K562 (cell line): ENCODE data around the gene DHDDS. TPM values are rescaled to one million over a fixed set of nuclear protein-coding genes. Genes with fewer than 3 reads are reported as not detected.

Experiments used
- CSDE1 ChIP-seq, 2 experiments: fragments of 450-650 bp; IDR thresholded peaks; 2 replicates each; pipeline ENCODE4 v1.6.1; 2016; ENCODE audit warnings: mild to moderate bottlenecking in 1 of 2
- CTCF ChIP-seq, 3 experiments: IDR thresholded peaks in 2 of 3; conservative IDR thresholded peaks in 1 of 3; 2 replicates each; pipeline ENCODE4 v1.5.1; 2011 to 2012; ENCODE audit warnings: low read length in 3 of 3, mild to moderate bottlenecking in 3 of 3, control low read depth in 2 of 3, improper control_type of control experiment in 1 of 3, inconsistent platforms in 1 of 3, low read depth in 1 of 3, mixed read lengths in 1 of 3, moderate library complexity in 1 of 3; ENCODE audit not compliant: insufficient read depth in 2 of 3
- E2F8 ChIP-seq: fragments of 450-650 bp; IDR thresholded peaks from 2 replicates; pipeline ENCODE4 v1.7.1; 2018; ENCODE audit warnings: mild to moderate bottlenecking, low read depth; ENCODE audit not compliant: partially characterized antibody
- EGR1 ChIP-seq: fragments of 450-650 bp; conservative IDR thresholded peaks from 2 replicates; pipeline ENCODE4 v1.6.1; 2017; ENCODE audit warnings: mild to moderate bottlenecking
- ELF2 ChIP-seq: fragments of 250-450 bp; sonication (Bioruptor Pico); IDR thresholded peaks from 2 replicates; pipeline ENCODE4 v1.5.0; 2021; ENCODE audit warnings: mild to moderate bottlenecking
- EP400 ChIP-seq: fragments of 450-650 bp; IDR thresholded peaks from 2 replicates; pipeline ENCODE4 v1.6.1; 2017; ENCODE audit warnings: antibody characterized with exemption, mild to moderate bottlenecking, moderate library complexity
- FIP1L1 ChIP-seq: fragments of 200-400 bp; formaldehyde crosslinking; IDR thresholded peaks from 2 replicates; pipeline ENCODE4 v1.6.1; 2018; ENCODE audit warnings: mild to moderate bottlenecking, low read depth, low read length; ENCODE audit not compliant: poor library complexity, severe bottlenecking
- JUNB ChIP-seq: fragments of 450-650 bp; formaldehyde crosslinking; conservative IDR thresholded peaks from 2 replicates; pipeline ENCODE4 v1.4.0; 2020; ENCODE audit warnings: mild to moderate bottlenecking
- NEUROD1 ChIP-seq: fragments of 150-350 bp; IDR thresholded peaks from 2 replicates; pipeline ENCODE4 v1.6.1; 2014; ENCODE audit warnings: borderline replicate concordance, low read length, low read depth; ENCODE audit not compliant: partially characterized antibody
- OTX1 ChIP-seq: fragments of 450-650 bp; formaldehyde crosslinking; IDR thresholded peaks from 2 replicates; pipeline ENCODE4 v1.4.0; 2022; ENCODE audit warnings: mild to moderate bottlenecking
- POLR2A ChIP-seq: fragments of 450-650 bp; conservative IDR thresholded peaks from 2 replicates; pipeline ENCODE4 v1.6.1; 2016
- PTBP1 ChIP-seq: fragments of 200-400 bp; formaldehyde crosslinking; IDR thresholded peaks from 2 replicates; pipeline ENCODE4 v1.6.1; 2017; ENCODE audit warnings: low read depth, low read length
- PURB ChIP-seq: sonication (generic); formaldehyde crosslinking; IDR thresholded peaks from 2 replicates; pipeline ENCODE4 v1.9.0; 2021; ENCODE audit warnings: low read depth, mild to moderate bottlenecking, missing genetic modification reagents
- RBFOX2 ChIP-seq: fragments of 200-400 bp; formaldehyde crosslinking; IDR thresholded peaks from 2 replicates; pipeline ENCODE4 v1.6.1; 2017; ENCODE audit warnings: low read depth, mild to moderate bottlenecking, low read length, moderate library complexity
- RUNX1 ChIP-seq: sonication (generic); IDR thresholded peaks from 2 replicates; pipeline ENCODE4 v1.6.1; 2016; ENCODE audit warnings: antibody characterized with exemption, low read depth
- SMARCA4 ChIP-seq: fragments of 450-650 bp; IDR thresholded peaks from 2 replicates; pipeline ENCODE4 v1.6.1; 2016
- TFAP4 ChIP-seq: sonication (generic); formaldehyde crosslinking; IDR thresholded peaks from 2 replicates; pipeline ENCODE4 v1.8.0; 2022; ENCODE audit warnings: missing genetic modification reagents, mild to moderate bottlenecking, moderate library complexity, borderline replicate concordance
- ZBTB49 ChIP-seq: sonication (generic); formaldehyde crosslinking; IDR thresholded peaks from 2 replicates; pipeline ENCODE4 v1.8.0; 2022; ENCODE audit warnings: missing genetic modification reagents, mild to moderate bottlenecking, borderline replicate concordance
- polyA plus RNA-seq, 8 experiments: library from polyadenylated mRNA; depleted of rRNA in 4 of 8; stranded (reverse) in 5 of 8; unstranded in 3 of 8; fragments of >200 nt; fragmentation: Nextera tagmentation in 2 of 8; fragmentation: Illumina TruSeq in 1 of 8; extraction: Ambion mirVana in 2 of 8; extraction: Trizol in 1 of 8; gene quantifications; 2 replicates each; pipeline versions ENCODE4 v1.2.1 to v1.2.3, GENCODE V29; 2011 to 2014; ENCODE audit warnings: inconsistent platforms in 1 of 8, missing spikeins in 1 of 8
- total RNA-seq, 7 experiments: library from RNA; depleted of rRNA in 6 of 7; stranded (reverse); fragments of >200 nt in 6 of 7; fragmentation: Illumina TruSeq in 2 of 7; extraction: Trizol in 2 of 7; gene quantifications; 2 replicates each; pipeline versions ENCODE4 v1.2.1 to v1.2.3, GENCODE V29; 2011 to 2021; ENCODE audit warnings: low replicate concordance in 1 of 7
- TF ChIP-seq, protein P1 (sequence below): fragments of 450-650 bp; IDR thresholded peaks from 2 replicates; pipeline ENCODE4 v1.6.1; 2017; ENCODE audit warnings: mild to moderate bottlenecking, moderate library complexity

The DHDDS gene
- total and polyA plus RNA-seq, 9 of the 15 experiments (the other 6 are each of a cell fraction or from before 2014, with no cell fraction given) = 33.3 to 55.0 (median 44.3) TPM

DNA sequence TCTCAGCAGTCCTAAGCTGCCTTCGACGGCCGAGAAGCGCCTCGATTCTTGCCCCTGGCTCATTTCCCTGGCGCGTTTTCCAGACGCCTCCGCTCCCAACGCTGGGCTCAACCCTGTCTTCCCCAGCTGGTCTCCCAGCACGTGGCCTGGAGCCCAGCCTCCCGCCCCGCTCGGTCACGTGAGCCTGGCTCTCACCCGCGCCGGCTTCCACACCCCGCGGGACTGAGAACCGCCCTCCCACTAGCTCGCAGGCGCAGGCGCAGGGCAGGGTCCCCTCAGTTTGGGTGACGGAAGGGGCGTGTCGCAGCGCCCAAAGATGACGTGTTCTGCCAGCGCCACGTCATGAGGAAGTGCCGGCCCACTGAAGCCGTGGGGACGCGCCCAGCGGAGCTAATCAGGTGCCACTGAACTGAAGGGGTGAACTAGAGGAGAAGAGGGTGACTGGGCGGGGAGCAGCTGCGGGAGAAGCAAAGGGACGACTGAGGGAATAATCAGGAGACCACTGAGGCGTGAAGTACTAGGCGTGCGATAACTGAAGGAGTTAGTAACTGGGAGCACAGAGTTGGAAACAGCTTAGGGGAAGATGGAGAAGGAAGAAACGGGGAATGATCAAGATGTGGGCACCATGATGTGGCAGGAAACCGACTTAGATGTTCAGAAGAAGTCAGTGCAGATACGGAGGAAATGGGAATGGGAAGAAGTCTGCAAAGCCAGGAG lies at the start of gene DHDDS (continued):
- TF ChIP-seq PTBP1 (0 out of 2 replicates have a peak, but pooled peaks have one; percentile 45), RBFOX2 (peak; percentile 91), JUNB (CRISPR knock-in tag) (peak; percentile 90), CSDE1 (IDR thresholded peaks at IDR 0.05) (peak in 1 of 2 experiments; percentile 96; a peak in 2 of 4 replicates), ELF2 (peak; percentile 98), ZBTB49 (CRISPR knock-in tag) (no peak), SMARCA4 (peak; percentile 67), PURB (CRISPR knock-in tag) (no peak), OTX1 (CRISPR knock-in tag) (peak; percentile 91), FIP1L1 (peak; percentile 90), NEUROD1 (peak; percentile 65), RUNX1 (no peak; the same call in 1 of the 2 replicates), POLR2A (peak; percentile 98), EP400 (peak; percentile 96), E2F8 (peak; percentile 96), EGR1 (peak; percentile 87), CTCF (IDR thresholded peaks at IDR 0.05 in 2 of 3, conservative IDR thresholded peaks at IDR 0.05 in 1 of 3; ENCODE audit: insufficient read depth in 2 of 3, low read depth in 1 of 3, low read length in 3 of 3) (no peak), TFAP4 (CRISPR knock-in tag) (peak; percentile 100)
- TF ChIP-seq, protein P1, sequence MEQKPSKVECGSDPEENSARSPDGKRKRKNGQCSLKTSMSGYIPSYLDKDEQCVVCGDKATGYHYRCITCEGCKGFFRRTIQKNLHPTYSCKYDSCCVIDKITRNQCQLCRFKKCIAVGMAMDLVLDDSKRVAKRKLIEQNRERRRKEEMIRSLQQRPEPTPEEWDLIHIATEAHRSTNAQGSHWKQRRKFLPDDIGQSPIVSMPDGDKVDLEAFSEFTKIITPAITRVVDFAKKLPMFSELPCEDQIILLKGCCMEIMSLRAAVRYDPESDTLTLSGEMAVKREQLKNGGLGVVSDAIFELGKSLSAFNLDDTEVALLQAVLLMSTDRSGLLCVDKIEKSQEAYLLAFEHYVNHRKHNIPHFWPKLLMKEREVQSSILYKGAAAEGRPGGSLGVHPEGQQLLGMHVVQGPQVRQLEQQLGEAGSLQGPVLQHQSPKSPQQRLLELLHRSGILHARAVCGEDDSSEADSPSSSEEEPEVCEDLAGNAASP = no peak
